Activated CD4-positive, alpha-beta T cell treated with anti-CD3 and anti-CD28 coated beads for 1 hour (primary cell): ENCODE results near the gene KNL1.
"Not testable (repeated sequence)": the region's sequence is repeated elsewhere in the genome, so short reads cannot be mapped to it uniquely, and the experiment has no call there.

ENCODE experiments used
- DNase-seq: peaks from one replicate; pipeline ENCODE4 v3.0.0-alpha.2; 2020

KNL1 gene

GRCh38 chr15:40582726-40583246, 11.3 kb upstream of the KNL1 start:
- DNase-seq: no peak

GRCh38 chr15:40584191-40584590, 9.9 kb upstream of the KNL1 start:
- DNase-seq: no peak

GRCh38 chr15:40590667-40591050, 3.4 kb upstream of the KNL1 start:
- DNase-seq: no peak

GRCh38 chr15:40591389-40591788, 2.7 kb upstream of the KNL1 start:
- DNase-seq: no peak

GRCh38 chr15:40593165-40593564, 884 bp upstream of the KNL1 start:
- DNase-seq: no peak

- no peak for DNase-seq
These were observed 384 bp downstream of the KNL1 start for GRCh38 chr15:40594429-40594836.

- no peak for DNase-seq
These were observed 1.2 kb downstream of the KNL1 start for GRCh38 chr15:40595219-40595618.

- DNase-seq: no peak
These were observed 1.7 kb downstream of the KNL1 start for GRCh38 chr15:40595773-40596172.

- no peak for DNase-seq
These were observed 3.0 kb downstream of the KNL1 start for GRCh38 chr15:40597024-40597423.

GRCh38 chr15:40598126-40598525, 4.1 kb downstream of the KNL1 start:
- DNase-seq: no peak

- DNase-seq: no peak
These were observed 4.6 kb downstream of the KNL1 start for GRCh38 chr15:40598672-40599071.

GRCh38 chr15:40600956-40601355, 6.9 kb downstream of the KNL1 start:
- DNase-seq: no peak

GRCh38 chr15:40603935-40604334, 9.9 kb downstream of the KNL1 start:
- DNase-seq: no peak

- DNase-seq: no peak
These were observed 19.0 kb downstream of the KNL1 start for GRCh38 chr15:40613080-40613479.

GRCh38 chr15:40618023-40618422, 24.0 kb downstream of the KNL1 start:
- DNase-seq: no peak

- DNase-seq: no peak
These were observed 24.9 kb downstream of the KNL1 start for GRCh38 chr15:40618906-40619305.

- no peak for DNase-seq
These were observed 29.3 kb downstream of the KNL1 start for GRCh38 chr15:40623361-40623760.

GRCh38 chr15:40630313-40630712, 36.3 kb downstream of the KNL1 start:
- DNase-seq: no peak

- DNase-seq: no peak
These were observed 39.1 kb downstream of the KNL1 start for GRCh38 chr15:40633178-40633577.

- no peak for DNase-seq
These were observed 43.2 kb downstream of the KNL1 start for GRCh38 chr15:40637221-40637745.

- DNase-seq: no peak
These were observed 45.6 kb downstream of the KNL1 start for GRCh38 chr15:40639677-40640076.

GRCh38 chr15:40647523-40647922, 53.5 kb downstream of the KNL1 start:
- DNase-seq: no peak

- no peak for DNase-seq
These were observed 56.4 kb downstream of the KNL1 start for GRCh38 chr15:40650479-40650878.

- DNase-seq: no peak
These were observed 66.6 kb downstream of the KNL1 start for GRCh38 chr15:40660686-40661085.

GRCh38 chr15:40664909-40665308, 70.9 kb downstream of the KNL1 start:
- DNase-seq: no peak

- not testable (repeated sequence) for DNase-seq
These were observed 82.2 kb downstream of the KNL1 start for GRCh38 chr15:40676290-40676689.
